Left lung (tissue), 10 donors: ENCODE results near the gene CDH13. TPM values are rescaled to one million over a fixed set of nuclear protein-coding genes. Genes with fewer than 3 reads are reported as not detected.

ENCODE experiments used
- ATAC-seq: fragments of 200-7000 bp; cut with Tn5 transposase; one replicate; pipeline ENCODE4 v1.9.1; 2020; ENCODE audit warnings: moderate library complexity
- DNase-seq, 4 donors: peaks; one replicate each; pipeline ENCODE4 v3.0.0-alpha.2; 2013 to 2020
- H3K27ac ChIP-seq, 2 donors: fragments of 200-600 bp; sonication (generic) in 1 of 2; one replicate each; pipeline versions ENCODE4 v1.5.0 to v1.8.0; 2020 to 2021
- H3K27me3 ChIP-seq, 2 donors: fragments of 200-600 bp; sonication (generic) in 1 of 2; one replicate each; pipeline versions ENCODE4 v1.5.0 to v1.8.0; 2020 to 2021
- H3K36me3 ChIP-seq, 2 donors: fragments of 200-600 bp; sonication (generic) in 1 of 2; one replicate each; pipeline versions ENCODE4 v1.5.0 to v1.8.0; 2020 to 2021
- H3K4me1 ChIP-seq, 2 donors: fragments of 200-600 bp; one replicate each; pipeline ENCODE4 v1.8.0; 2021
- H3K4me3 ChIP-seq, 2 donors: fragments of 200-600 bp; sonication (generic) in 1 of 2; one replicate each; pipeline versions ENCODE4 v1.5.0 to v1.8.0; 2020 to 2021; ENCODE audit warnings: mild to moderate bottlenecking in 1 of 2
- H3K9me3 ChIP-seq, 2 donors: fragments of 200-600 bp; sonication (generic) in 1 of 2; one replicate each; pipeline versions ENCODE4 v1.5.0 to v1.8.0; 2020 to 2021
- intact Hi-C, 2 donors: fragments of 100-400 bp; cut with DNase I; formaldehyde crosslinking; loops; one replicate each; pipeline versions ENCODE4 v1.11.2 to v1.14.2; 2022
- polyA plus RNA-seq, 6 donors: library from polyadenylated mRNA; unstranded; fragments of 120-200 nt; gene quantifications; one replicate each; pipeline ENCODE4 v1.2.1, GENCODE V29; 2013; ENCODE audit not compliant: insufficient read length in 6 of 6
- total RNA-seq, 2 donors: library from RNA; stranded (reverse); fragmentation: NEBNext Ultra II Directional; extraction: Animal tissue kit (Norgen Biotek cat#: 25700); gene quantifications; one replicate each; pipeline ENCODE4 v1.2.1, GENCODE V29; 2021
- TF ChIP-seq, protein P1 (sequence below), 2 donors: fragments of 200-600 bp; sonication (generic) in 1 of 2; IDR thresholded peaks; one replicate each; pipeline versions ENCODE4 v1.5.0 to v1.8.0; 2021; ENCODE audit warnings: antibody characterized with exemption in 2 of 2
- donor health status: DM: no; HTN: yes; CAD: no.
- donor health status: DM: no; HTN: no; CAD: no.

The CDH13 gene
- total and polyA plus RNA-seq, 8 donors = 2.7 to 20.3 (median 3.2) TPM

- Histone ChIP-seq H3K27me3 (no peaks in the 10 kb centered on the region), H3K9me3 (no peaks in the 10 kb centered on the region), H3K27ac (no peak overlapping the region), H3K4me3 (no peak overlapping the region), H3K36me3 (no peaks in the 10 kb centered on the region), H3K4me1 (no peaks in the 10 kb centered on the region)
- TF ChIP-seq, protein P1, sequence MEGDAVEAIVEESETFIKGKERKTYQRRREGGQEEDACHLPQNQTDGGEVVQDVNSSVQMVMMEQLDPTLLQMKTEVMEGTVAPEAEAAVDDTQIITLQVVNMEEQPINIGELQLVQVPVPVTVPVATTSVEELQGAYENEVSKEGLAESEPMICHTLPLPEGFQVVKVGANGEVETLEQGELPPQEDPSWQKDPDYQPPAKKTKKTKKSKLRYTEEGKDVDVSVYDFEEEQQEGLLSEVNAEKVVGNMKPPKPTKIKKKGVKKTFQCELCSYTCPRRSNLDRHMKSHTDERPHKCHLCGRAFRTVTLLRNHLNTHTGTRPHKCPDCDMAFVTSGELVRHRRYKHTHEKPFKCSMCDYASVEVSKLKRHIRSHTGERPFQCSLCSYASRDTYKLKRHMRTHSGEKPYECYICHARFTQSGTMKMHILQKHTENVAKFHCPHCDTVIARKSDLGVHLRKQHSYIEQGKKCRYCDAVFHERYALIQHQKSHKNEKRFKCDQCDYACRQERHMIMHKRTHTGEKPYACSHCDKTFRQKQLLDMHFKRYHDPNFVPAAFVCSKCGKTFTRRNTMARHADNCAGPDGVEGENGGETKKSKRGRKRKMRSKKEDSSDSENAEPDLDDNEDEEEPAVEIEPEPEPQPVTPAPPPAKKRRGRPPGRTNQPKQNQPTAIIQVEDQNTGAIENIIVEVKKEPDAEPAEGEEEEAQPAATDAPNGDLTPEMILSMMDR (IDR thresholded peaks at IDR 0.05) = no peak
- intact Hi-C loops = no loop called here
- DNase-seq (no peak), ATAC-seq (no peak)
These were observed 911.9 kb downstream of the CDH13 start for GRCh38 chr16:83538707-83539106.

DNA sequence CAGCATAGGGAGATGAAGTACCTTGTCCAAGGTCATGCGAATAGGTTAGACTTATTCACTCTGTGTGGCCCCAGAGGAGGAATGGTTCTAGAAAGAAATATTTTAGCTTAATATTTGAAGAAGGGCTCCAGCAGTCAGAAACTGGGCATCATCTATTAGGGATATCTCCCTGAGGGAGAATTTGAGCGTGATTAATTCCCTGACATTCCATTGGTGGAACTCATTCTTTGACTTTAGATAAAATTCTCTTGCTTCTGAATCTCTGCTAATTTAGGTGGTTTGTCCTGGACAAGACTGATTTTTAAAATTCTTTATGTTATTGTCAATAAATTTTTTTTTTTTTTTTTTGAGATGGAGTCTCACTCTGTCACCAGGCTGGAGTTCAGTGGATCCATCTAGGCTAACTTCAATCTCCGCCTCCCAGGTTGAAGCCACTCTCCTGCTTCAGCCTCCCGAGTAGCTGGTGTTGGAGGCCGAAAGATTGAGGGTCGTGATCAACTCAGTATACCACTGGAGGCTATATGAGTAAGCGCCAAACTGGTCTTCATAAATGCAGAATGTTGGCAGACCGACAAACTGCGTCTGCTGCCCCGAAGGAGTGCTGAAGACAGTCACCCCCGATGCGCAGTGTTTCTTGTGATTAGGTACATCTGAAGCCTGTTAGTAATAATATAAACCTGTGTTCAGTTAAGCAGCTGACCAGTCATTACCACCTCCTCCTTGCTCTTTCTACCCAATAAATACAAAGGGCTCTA is 913.1 kb downstream of the CDH13 start:
- intact Hi-C loops = no loop called here
- DNase-seq (no peak), ATAC-seq (no peak)
- TF ChIP-seq, protein P1 (IDR thresholded peaks at IDR 0.05) = no peak
- Histone ChIP-seq H3K36me3 (no peaks in the 10 kb centered on the region), H3K4me3 (no peak overlapping the region), H3K9me3 (no peaks in the 10 kb centered on the region), H3K4me1 (no peaks in the 10 kb centered on the region), H3K27ac (no peak overlapping the region), H3K27me3 (no peaks in the 10 kb centered on the region)

DNA sequence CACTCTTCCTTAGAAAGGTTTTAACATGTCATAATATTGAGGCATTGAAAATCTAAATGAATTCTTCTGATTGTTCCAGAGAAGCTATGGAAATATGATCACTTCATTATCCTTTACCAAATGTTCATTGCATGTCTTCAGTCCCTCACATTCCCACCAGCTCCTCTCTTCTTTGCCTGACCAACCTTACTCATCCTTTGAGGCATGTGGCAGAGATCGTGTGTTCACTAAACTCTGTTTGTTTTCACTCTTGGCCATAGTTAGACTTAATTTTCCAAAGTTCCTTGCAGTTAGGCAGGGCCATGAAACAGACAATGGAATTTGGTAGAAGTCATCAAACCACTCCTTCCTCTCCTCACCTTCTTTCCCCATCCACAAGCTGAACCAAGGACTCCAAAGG is 914.5 kb downstream of the CDH13 start:
- ATAC-seq (no peak), DNase-seq (no peak)
- intact Hi-C loops = no loop called here
- Histone ChIP-seq H3K27ac (no peak overlapping the region), H3K9me3 (no peaks in the 10 kb centered on the region), H3K27me3 (no peaks in the 10 kb centered on the region), H3K4me1 (no peaks in the 10 kb centered on the region), H3K4me3 (no peak overlapping the region), H3K36me3 (no peaks in the 10 kb centered on the region)
- TF ChIP-seq, protein P1 (IDR thresholded peaks at IDR 0.05) = no peak

DNA sequence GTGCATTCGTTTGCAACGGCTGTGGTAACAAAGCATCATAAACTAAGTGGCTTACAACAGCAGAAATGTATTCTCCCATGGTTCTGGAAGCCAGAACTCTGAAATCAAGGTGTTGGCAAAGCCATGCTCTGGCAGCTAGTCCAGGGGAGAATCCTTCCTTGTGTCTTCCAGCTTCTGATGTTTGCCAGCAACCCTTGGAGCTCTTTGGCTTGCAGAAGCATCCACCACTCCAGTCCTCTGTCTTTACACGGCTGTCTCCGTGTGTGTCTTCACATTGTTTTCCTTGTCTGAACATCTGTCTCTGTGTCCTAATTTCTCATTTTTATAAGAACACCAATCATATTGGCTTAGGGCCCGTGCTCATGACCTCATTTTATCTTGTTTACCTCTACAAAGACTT is 915.7 kb downstream of the CDH13 start:
- Histone ChIP-seq H3K36me3 (no peaks in the 10 kb centered on the region), H3K4me1 (no peaks in the 10 kb centered on the region), H3K4me3 (no peak overlapping the region), H3K27me3 (no peaks in the 10 kb centered on the region), H3K27ac (no peak overlapping the region), H3K9me3 (peaks cover 0 to 2% of the 10 kb centered on the region in 2 donors)
- intact Hi-C loops = no loop called here
- ATAC-seq = no peak
- TF ChIP-seq, protein P1 (IDR thresholded peaks at IDR 0.05) = no peak
- DNase-seq = no peak

DNA sequence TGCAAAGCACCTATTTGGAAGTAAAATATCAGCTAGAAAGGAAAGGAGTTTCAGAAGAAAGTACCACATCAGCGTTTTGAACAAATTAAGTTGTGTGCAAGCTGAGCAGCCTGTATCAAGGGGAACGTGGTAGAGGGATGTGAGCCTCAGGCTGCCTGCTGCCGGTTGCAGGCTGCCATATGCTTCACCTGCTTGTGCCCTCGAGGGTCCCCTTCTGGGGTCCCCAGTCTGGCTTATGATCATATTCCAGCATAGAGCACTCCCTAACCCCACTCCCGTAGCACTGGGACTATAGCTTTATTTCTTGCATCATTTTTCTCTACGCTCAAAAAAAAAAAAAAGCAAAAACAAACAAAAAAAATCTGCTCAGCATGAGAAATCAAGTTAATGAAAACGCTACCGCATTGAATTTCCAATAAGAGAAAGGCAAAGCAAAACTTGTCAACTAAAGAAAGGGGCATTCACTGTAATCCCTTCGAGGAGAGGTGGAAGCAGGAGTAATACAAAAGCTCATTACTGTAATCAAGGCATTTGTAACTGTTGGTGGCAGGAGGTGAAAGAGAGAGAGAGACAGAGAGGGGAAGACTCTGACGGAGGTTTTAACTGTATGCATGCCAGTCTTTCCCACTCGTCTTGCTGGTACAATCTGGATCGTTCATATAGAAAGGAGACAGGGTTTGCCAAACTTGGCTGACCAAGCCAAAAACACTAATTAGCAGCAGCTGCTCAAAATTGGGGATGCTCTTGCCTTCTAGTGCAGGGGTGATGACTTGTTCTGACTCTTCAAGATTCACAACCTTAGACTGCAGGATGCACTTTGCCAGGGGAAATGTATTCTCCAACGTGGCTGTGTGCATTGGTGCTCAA is 922.8 kb downstream of the CDH13 start:
- no peak for ATAC-seq

More for the DNA sequence above, 922.8 kb downstream of the CDH13 start:
- Histone ChIP-seq H3K9me3 (peaks cover 0 to 2% of the 10 kb centered on the region in 2 donors), H3K4me3 (no peak overlapping the region), H3K36me3 (no peaks in the 10 kb centered on the region), H3K27me3 (no peaks in the 10 kb centered on the region), H3K27ac (no peak overlapping the region), H3K4me1 (no peaks in the 10 kb centered on the region)
- intact Hi-C loops = no loop called here
- DNase-seq = no peak
- TF ChIP-seq, protein P1 (IDR thresholded peaks at IDR 0.05) = no peak
